Body of pancreas (tissue), 4 donors: ENCODE data around the gene MSI2.

Source experiments
- CTCF ChIP-seq, 7 experiments: fragments of 450-650 bp in 4 of 7; fragments of 200-600 bp in 3 of 7; sonication (generic) in 3 of 7; IDR thresholded peaks; one replicate each; pipeline ENCODE4 v1.5.1; 2016 to 2019; ENCODE audit warnings: antibody characterized with exemption in 7 of 7
- POLR2A ChIP-seq, 3 donors: fragments of 450-650 bp; IDR thresholded peaks; one replicate each; pipeline ENCODE4 v1.6.1; 2016; ENCODE audit warnings: antibody characterized with exemption in 3 of 3, mild to moderate bottlenecking in 2 of 3

DNA sequence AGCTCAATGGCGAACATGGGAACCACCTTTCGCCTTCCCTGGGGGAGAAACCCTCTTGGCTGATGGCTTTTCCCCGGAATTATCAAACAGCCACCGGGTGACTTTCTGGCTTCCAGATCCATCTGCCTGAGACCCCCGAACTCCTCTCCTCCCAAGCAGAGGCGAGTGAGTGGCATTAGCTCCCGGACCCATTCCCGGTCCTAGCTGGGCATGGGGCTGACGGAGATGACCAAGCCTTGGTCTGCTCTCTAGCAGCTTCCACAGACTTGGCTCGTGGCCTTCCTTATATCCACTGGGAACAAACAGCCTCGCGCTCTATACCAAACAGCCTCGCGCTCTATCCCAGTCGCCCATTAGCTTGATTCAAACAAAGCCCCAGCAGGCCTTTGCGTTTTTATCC lies 426.4 kb downstream of the MSI2 start:
- TF ChIP-seq POLR2A (IDR thresholded peaks at IDR 0.05) (no peak), CTCF (IDR thresholded peaks at IDR 0.05) (no peak)
